CD8-positive, alpha-beta memory T cell (primary cell): ENCODE measurements around the gene POPDC2. TPM values are rescaled to one million over a fixed set of nuclear protein-coding genes. Genes with fewer than 3 reads are reported as not detected.
A peak's percentile ranks its signal among the peaks of the same experiment; 100 is the strongest.

Source experiments
- CTCF ChIA-PET: fragments of 350-600 bp; sonication (Branson Sonifier 250); formaldehyde crosslinking; loops from one replicate; lab custom pipeline; 2021; ENCODE audit warnings: antibody characterized with exemption; lab: Charles Lee
- POLR2A ChIA-PET: fragments of 350-600 bp; sonication (Branson Sonifier 250); formaldehyde crosslinking; loops from one replicate; lab custom pipeline; 2021; ENCODE audit warnings: antibody characterized with exemption; lab: Charles Lee
- DNase-seq, 5 donors: peaks; one replicate each; pipeline versions ENCODE4 v3.0.0 to v3.0.0-alpha.2; 2020 to 2022; ENCODE audit warnings: mixed read lengths in 1 of 5
- H3K27ac ChIP-seq: one replicate; pipeline ENCODE4 v1.7.0; 2013; ENCODE audit warnings: low read depth, mild to moderate bottlenecking, low read length, moderate library complexity
- H3K27me3 ChIP-seq: 2 replicates; pipeline ENCODE4 v1.7.0; 2013; ENCODE audit warnings: low read length, mild to moderate bottlenecking; ENCODE audit not compliant: insufficient read depth, poor library complexity, severe bottlenecking
- H3K36me3 ChIP-seq: 2 replicates; pipeline ENCODE4 v1.7.0; 2013; ENCODE audit warnings: mild to moderate bottlenecking, low read length, moderate library complexity; ENCODE audit not compliant: insufficient read depth
- H3K4me1 ChIP-seq: 2 replicates; pipeline ENCODE4 v1.7.0; 2013; ENCODE audit warnings: mild to moderate bottlenecking, low read length, moderate library complexity; ENCODE audit not compliant: insufficient read depth
- H3K4me3 ChIP-seq: 2 replicates; pipeline ENCODE4 v1.7.0; 2013; ENCODE audit warnings: mild to moderate bottlenecking, low read length
- H3K9me3 ChIP-seq: 2 replicates; pipeline ENCODE4 v1.7.0; 2013; ENCODE audit warnings: mild to moderate bottlenecking, low read length
- H3K27ac Mint-ChIP-seq, 8 donors: one replicate each; pipeline ENCODE4 v1.8.0; 2020 to 2021; ENCODE audit warnings: mixed read lengths in 8 of 8, mild to moderate bottlenecking in 6 of 8, inconsistent platforms in 3 of 8, moderate library complexity in 3 of 8
- H3K27me3 Mint-ChIP-seq, 2 donors: one replicate each; pipeline ENCODE4 v1.8.0; 2020 to 2021; ENCODE audit warnings: mixed read lengths in 2 of 2, mild to moderate bottlenecking in 1 of 2, moderate library complexity in 1 of 2
- H3K36me3 Mint-ChIP-seq, 3 donors: one replicate each; pipeline ENCODE4 v1.8.0; 2020 to 2021; ENCODE audit warnings: mixed read lengths in 3 of 3, inconsistent platforms in 1 of 3, mild to moderate bottlenecking in 1 of 3
- H3K4me1 Mint-ChIP-seq, 3 donors: one replicate each; pipeline ENCODE4 v1.8.0; 2020 to 2021; ENCODE audit warnings: mixed read lengths in 3 of 3, inconsistent platforms in 1 of 3, mild to moderate bottlenecking in 1 of 3
- H3K4me3 Mint-ChIP-seq, 7 donors: one replicate each; pipeline ENCODE4 v1.8.0; 2020 to 2021; ENCODE audit warnings: mixed read lengths in 7 of 7, mild to moderate bottlenecking in 6 of 7, moderate library complexity in 4 of 7, inconsistent platforms in 2 of 7
- H3K9me3 Mint-ChIP-seq, 5 donors: one replicate each; pipeline ENCODE4 v1.8.0; 2020 to 2022; ENCODE audit warnings: mixed read lengths in 5 of 5, mild to moderate bottlenecking in 3 of 5, moderate library complexity in 2 of 5, inconsistent platforms in 1 of 5
- polyA plus RNA-seq: library from polyadenylated mRNA; unstranded; fragments of 300-500 nt; fragmentation: Illumina TruSeq; gene quantifications from one replicate; pipeline ENCODE4 v1.2.3, GENCODE V29; 2021
- total RNA-seq, 2 experiments: library from RNA; stranded (reverse); gene quantifications; one replicate each; pipeline ENCODE4 v1.2.3, GENCODE V29; 2021

POPDC2 gene
- total and polyA plus RNA-seq, 3 experiments from 2014 or later, result 2.0 to 3.2 (median 2.2) TPM

- POLR2A ChIA-PET, result no interaction called here
- Histone ChIP-seq H3K27me3 (no peaks in the 10 kb centered on the region), H3K27ac (no peak overlapping the region), H3K4me1 (no peaks in the 10 kb centered on the region), H3K9me3 (no peaks in the 10 kb centered on the region), H3K4me3 (no peak overlapping the region), H3K36me3 (peaks cover 2% of the 10 kb centered on the region)
- Mint-ChIP-seq H3K27me3 (peaks cover 0 to 2% of the 10 kb centered on the region in 2 donors), H3K9me3 (no peaks in the 10 kb centered on the region), H3K4me1 (no peaks in the 10 kb centered on the region), H3K27ac (no peak overlapping the region), H3K36me3 (peaks cover 8 to 26% (median 17%) of the 10 kb centered on the region in 3 donors), H3K4me3 (no peak overlapping the region)
- no peak for DNase-seq
- CTCF ChIA-PET, result no interaction called here
Observed at GRCh38 chr3:119653876-119654275, 6.5 kb downstream of the POPDC2 start.

DNA sequence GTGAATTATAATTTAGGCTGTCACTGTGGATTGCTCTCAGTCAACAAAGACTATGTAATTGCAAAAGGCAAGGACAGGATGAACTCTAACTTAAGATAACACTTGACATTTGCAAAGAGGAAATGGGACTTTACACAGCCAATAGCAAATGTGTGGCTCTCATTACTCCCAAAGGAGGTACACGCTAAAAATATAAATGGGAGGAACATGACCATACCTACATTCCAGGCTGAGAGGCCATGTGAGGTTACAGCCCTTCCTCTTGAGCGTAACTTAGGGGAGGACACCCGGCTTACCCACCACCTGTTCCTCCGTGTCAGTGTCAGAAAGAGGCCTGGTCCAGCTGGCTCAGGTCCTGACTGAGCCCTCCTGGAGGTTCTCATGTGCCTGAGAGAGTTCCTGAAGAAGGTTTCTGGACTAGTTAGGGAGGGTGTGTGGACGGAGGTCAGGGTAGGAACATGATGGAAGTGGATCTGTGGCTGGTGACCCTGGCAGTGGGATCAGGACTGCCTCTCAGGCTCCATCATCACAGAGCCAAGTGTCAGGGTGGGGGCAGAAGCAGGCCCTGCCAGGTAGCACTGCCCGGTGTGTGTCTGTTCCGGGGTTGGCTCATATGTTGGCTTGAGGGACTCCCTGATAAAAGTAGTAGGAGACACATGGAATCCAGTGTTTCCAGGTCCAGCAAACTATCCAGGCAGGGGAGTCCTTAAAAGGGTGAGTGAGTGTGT, 7.9 kb downstream of the POPDC2 start:
- Mint-ChIP-seq H3K4me1 (no peaks in the 10 kb centered on the region), H3K27me3 (peaks cover 0 to 2% of the 10 kb centered on the region in 2 donors), H3K27ac (no peak overlapping the region), H3K4me3 (no peak overlapping the region), H3K36me3 (peaks cover 8 to 33% (median 17%) of the 10 kb centered on the region in 3 donors), H3K9me3 (no peaks in the 10 kb centered on the region)
- Histone ChIP-seq H3K4me1 (no peaks in the 10 kb centered on the region), H3K4me3 (no peak overlapping the region), H3K27ac (no peak overlapping the region), H3K27me3 (no peaks in the 10 kb centered on the region), H3K36me3 (peaks cover 7% of the 10 kb centered on the region), H3K9me3 (no peaks in the 10 kb centered on the region)
- ChIA-PET POLR2A (no interaction called here), CTCF (no interaction called here)
- DNase-seq, result no peak

GRCh38 chr3:119649761-119650160, 10.6 kb downstream of the POPDC2 start:
- ChIA-PET POLR2A (no interaction called here), CTCF (no interaction called here)
- no peak for DNase-seq
- H3K4me1 Mint-ChIP-seq, result no peaks in the 10 kb centered on the region
- Histone ChIP-seq H3K9me3 (no peaks in the 10 kb centered on the region), H3K27ac (no peak overlapping the region), H3K4me3 (no peak overlapping the region), H3K36me3 (peaks cover 7% of the 10 kb centered on the region), H3K4me1 (no peaks in the 10 kb centered on the region), H3K27me3 (no peaks in the 10 kb centered on the region)
- H3K36me3 Mint-ChIP-seq, result peaks cover 6 to 49% (median 16%) of the 10 kb centered on the region in 3 donors
- H3K27ac Mint-ChIP-seq, result peak overlapping the region in 1 of 8 donors; percentile 89
- no peaks in the 10 kb centered on the region for H3K9me3 Mint-ChIP-seq
- H3K27me3 Mint-ChIP-seq, result peaks cover 0 to 2% of the 10 kb centered on the region in 2 donors
- H3K4me3 Mint-ChIP-seq, result no peak overlapping the region

DNA sequence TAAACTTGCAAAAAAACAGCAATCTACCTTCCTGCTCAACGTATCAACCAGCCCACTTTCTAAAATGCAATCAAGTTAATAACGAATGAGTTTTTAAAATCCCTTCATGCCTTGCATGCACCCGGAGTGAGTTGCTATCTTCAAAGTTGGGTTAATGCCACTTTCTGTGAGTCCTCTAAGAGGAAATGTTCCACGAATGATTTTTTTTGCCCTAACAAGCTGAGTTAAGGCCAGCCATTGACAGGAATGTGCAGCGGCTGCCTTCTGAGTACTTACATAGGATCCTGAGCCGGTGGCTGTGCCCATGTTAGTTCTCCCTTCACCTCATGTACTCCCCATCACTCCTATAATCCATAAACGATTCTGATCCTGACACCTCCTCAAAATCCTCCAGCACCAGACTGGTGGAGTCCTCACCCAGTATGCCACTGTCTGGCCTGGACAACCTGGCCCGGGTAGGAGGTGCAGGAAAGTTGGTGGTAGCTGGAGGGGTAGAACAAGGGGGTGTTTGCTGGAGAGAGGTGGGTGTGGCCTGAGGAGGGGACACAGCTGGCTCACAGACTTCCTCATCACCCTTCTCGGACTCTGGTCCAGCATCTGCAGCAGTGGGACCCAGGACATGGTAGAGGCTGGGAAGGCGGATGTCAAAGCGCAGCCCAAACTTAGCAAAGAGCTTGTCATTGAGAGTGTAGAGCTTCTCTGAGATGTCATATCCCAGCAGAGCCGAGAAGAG, 12.4 kb downstream of the POPDC2 start:
- peaks cover 6 to 61% (median 23%) of the 10 kb centered on the region in 3 donors for H3K36me3 Mint-ChIP-seq
- H3K4me3 Mint-ChIP-seq, result no peak overlapping the region
- Histone ChIP-seq H3K4me1 (no peaks in the 10 kb centered on the region), H3K9me3 (no peaks in the 10 kb centered on the region), H3K27ac (no peak overlapping the region), H3K36me3 (peaks cover 7% of the 10 kb centered on the region), H3K27me3 (no peaks in the 10 kb centered on the region), H3K4me3 (no peak overlapping the region)
- no peak for DNase-seq
- H3K9me3 Mint-ChIP-seq, result no peaks in the 10 kb centered on the region
- ChIA-PET POLR2A (no interaction called here), CTCF (no interaction called here)
- no peak overlapping the region for H3K27ac Mint-ChIP-seq
- H3K27me3 Mint-ChIP-seq, result peaks cover 0 to 2% of the 10 kb centered on the region in 2 donors
- no peaks in the 10 kb centered on the region for H3K4me1 Mint-ChIP-seq

- peaks cover 7% of the 10 kb centered on the region for H3K36me3 ChIP-seq
- Mint-ChIP-seq H3K4me3 (no peak overlapping the region), H3K4me1 (no peaks in the 10 kb centered on the region), H3K27me3 (peaks cover 0 to 2% of the 10 kb centered on the region in 2 donors), H3K36me3 (peaks cover 6 to 66% (median 23%) of the 10 kb centered on the region in 3 donors), H3K9me3 (no peaks in the 10 kb centered on the region), H3K27ac (peak overlapping the region in 1 of 8 donors; percentile 12)
- H3K9me3 ChIP-seq, result no peaks in the 10 kb centered on the region
- no peak for DNase-seq
- no peaks in the 10 kb centered on the region for H3K27me3 ChIP-seq
- H3K4me3 ChIP-seq, result no peak overlapping the region
- H3K4me1 ChIP-seq, result no peaks in the 10 kb centered on the region
- ChIA-PET CTCF (no interaction called here), POLR2A (no interaction called here)
- H3K27ac ChIP-seq, result no peak overlapping the region
Observed at GRCh38 chr3:119647171-119647570, 13.2 kb downstream of the POPDC2 start.

DNA sequence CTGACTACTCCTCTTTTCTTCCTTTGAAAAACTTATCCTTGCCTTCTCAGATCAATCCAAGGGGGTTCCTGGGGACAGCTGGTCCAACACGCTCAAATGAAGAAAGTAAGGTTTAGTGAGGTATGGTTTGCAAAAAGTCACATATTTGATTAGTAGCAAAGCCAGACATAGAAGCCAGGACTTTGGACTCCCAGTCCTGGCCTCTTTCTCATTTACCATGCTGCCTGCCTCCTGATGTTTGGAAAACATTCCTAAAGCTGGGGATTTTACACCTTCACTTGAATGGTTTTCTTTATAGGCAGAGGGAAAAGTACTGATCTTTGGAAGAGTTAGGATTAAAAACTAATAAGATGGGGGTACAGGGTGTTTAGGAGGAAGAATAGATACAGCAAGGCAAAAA, 14.6 kb downstream of the POPDC2 start:
- Mint-ChIP-seq H3K36me3 (peaks cover 6 to 72% (median 21%) of the 10 kb centered on the region in 3 donors), H3K9me3 (no peaks in the 10 kb centered on the region), H3K27ac (no peak overlapping the region), H3K27me3 (no peaks in the 10 kb centered on the region), H3K4me3 (no peak overlapping the region), H3K4me1 (no peaks in the 10 kb centered on the region)
- Histone ChIP-seq H3K9me3 (no peaks in the 10 kb centered on the region), H3K36me3 (peaks cover 7% of the 10 kb centered on the region), H3K27ac (no peak overlapping the region), H3K27me3 (no peaks in the 10 kb centered on the region), H3K4me1 (no peaks in the 10 kb centered on the region), H3K4me3 (no peak overlapping the region)
- no peak for DNase-seq
- CTCF ChIA-PET, result no interaction called here
- POLR2A ChIA-PET, result no interaction called here

DNA sequence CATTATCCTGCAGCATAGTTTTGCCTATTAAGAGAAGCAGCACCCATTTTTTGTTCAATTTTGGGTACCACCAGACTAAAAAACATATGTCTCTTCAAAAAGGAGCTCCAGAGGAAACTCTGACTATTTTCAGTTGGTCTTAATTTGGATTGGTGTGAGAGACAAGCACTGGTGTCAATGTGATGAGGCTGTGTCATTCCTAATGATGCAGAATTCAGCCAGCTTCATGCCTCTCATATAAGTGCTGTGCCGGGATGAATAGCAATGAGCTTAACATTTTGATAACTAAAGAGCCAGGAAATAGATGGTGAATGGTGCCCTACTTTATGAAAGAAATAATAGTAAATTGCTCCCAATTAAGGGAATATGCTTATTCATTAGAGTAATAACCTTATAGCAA, 15.9 kb downstream of the POPDC2 start:
- ChIA-PET CTCF (no interaction called here), POLR2A (no interaction called here)
- H3K27me3 ChIP-seq, result no peaks in the 10 kb centered on the region
- H3K4me3 ChIP-seq, result no peak overlapping the region
- Mint-ChIP-seq H3K36me3 (peaks cover 6 to 72% (median 21%) of the 10 kb centered on the region in 3 donors), H3K27me3 (no peaks in the 10 kb centered on the region), H3K27ac (no peak overlapping the region), H3K4me1 (no peaks in the 10 kb centered on the region), H3K9me3 (no peaks in the 10 kb centered on the region), H3K4me3 (no peak overlapping the region)
- H3K9me3 ChIP-seq, result no peaks in the 10 kb centered on the region
- no peak for DNase-seq
- no peaks in the 10 kb centered on the region for H3K4me1 ChIP-seq
- H3K36me3 ChIP-seq, result peaks cover 7% of the 10 kb centered on the region
- no peak overlapping the region for H3K27ac ChIP-seq

- no peaks in the 10 kb centered on the region for H3K27me3 Mint-ChIP-seq
- CTCF ChIA-PET, result no interaction called here
- H3K27ac ChIP-seq, result no peak overlapping the region
- peaks cover 2% of the 10 kb centered on the region for H3K36me3 ChIP-seq
- H3K4me1 ChIP-seq, result no peaks in the 10 kb centered on the region
- peaks cover 6 to 66% (median 18%) of the 10 kb centered on the region in 3 donors for H3K36me3 Mint-ChIP-seq
- H3K9me3 ChIP-seq, result no peaks in the 10 kb centered on the region
- DNase-seq, result no peak
- H3K4me1 Mint-ChIP-seq, result peaks cover 0 to 8% (median 4%) of the 10 kb centered on the region in 3 donors
- H3K27me3 ChIP-seq, result no peaks in the 10 kb centered on the region
- POLR2A ChIA-PET, result no interaction called here
- no peak overlapping the region for H3K4me3 Mint-ChIP-seq
- H3K9me3 Mint-ChIP-seq, result no peaks in the 10 kb centered on the region
- H3K27ac Mint-ChIP-seq, result peak overlapping the region in 1 of 8 donors; percentile 8
- no peak overlapping the region for H3K4me3 ChIP-seq
Observed at GRCh38 chr3:119643528-119643927, 16.9 kb downstream of the POPDC2 start.
